Measurements from ENCODE around the gene PDS5B. TPM values are rescaled to one million over a fixed set of nuclear protein-coding genes. Genes with fewer than 3 reads are reported as not detected.

Gene PDS5B
- total RNA-seq, result 10 to 100 TPM; 14.7 to 16.2 TPM

GRCh38 chr13:32586080-32586900, at the start of gene PDS5B:
Gene PDS5B (plus strand): TSS chr13:32586452. CDS start chr13:32648773, 62,321 bp downstream.
- peak within 1 kb of the TSS; percentile 83 to 90 for H3K4me3 ChIP-seq
- H3K4me1 ChIP-seq, result peaks cover 0 to 35% of the 10 kb centered on the region in 2 donors
- peak; percentile 94 to 95 for TF ChIP-seq CTCF (IDR thresholded peaks at IDR 0.05)
- H3K27ac ChIP-seq, result peak within 1 kb of the TSS; percentile 94 to 96
- DNase-seq (ENCODE audit: low spot score), result peak; percentile 93
- no peaks in the 10 kb centered on the region for H3K9me3 ChIP-seq
- no peaks in the 10 kb centered on the region for H3K36me3 ChIP-seq
- no peaks in the 10 kb centered on the region for H3K27me3 ChIP-seq

GRCh38 chr13:32537580-32538142, 48.6 kb upstream of the PDS5B start:
- H3K36me3 ChIP-seq, result peaks cover 16% of the 10 kb centered on the region
- peaks cover 0 to 43% of the 10 kb centered on the region in 2 donors for H3K4me1 ChIP-seq
- H3K27ac ChIP-seq, result peak overlapping the region; percentile 92 to 96
- H3K4me3 ChIP-seq, result peak overlapping the region; percentile 61 to 70
- no peak for DNase-seq (ENCODE audit: low spot score)
- TF ChIP-seq CTCF (IDR thresholded peaks at IDR 0.05), result no peak
- H3K9me3 ChIP-seq, result no peaks in the 10 kb centered on the region
- H3K27me3 ChIP-seq, result no peaks in the 10 kb centered on the region

GRCh38 chr13:32538143-32538620, 48.1 kb upstream of the PDS5B start:
- H3K36me3 ChIP-seq, result peaks cover 16% of the 10 kb centered on the region
- DNase-seq (ENCODE audit: low spot score), result no peak

GRCh38 chr13:32538621-32539246, 47.5 kb upstream of the PDS5B start, which contains the start of gene N4BP2L2:
Gene N4BP2L2 (minus strand): TSS chr13:32538795. CDS start chr13:32537027, 1,768 bp downstream.
- Histone ChIP-seq H3K9me3 (no peaks in the 10 kb centered on the region), H3K36me3 (peaks cover 16% of the 10 kb centered on the region), H3K4me3 (peak within 1 kb of the TSS; percentile 61 to 70), H3K27ac (peak within 1 kb of the TSS; percentile 92 to 96), H3K27me3 (no peaks in the 10 kb centered on the region), H3K4me1 (peaks cover 0 to 35% of the 10 kb centered on the region in 2 donors)
- DNase-seq (ENCODE audit: low spot score), result peak; percentile 97
- peak in 1 of 2 donors; percentile 67 for TF ChIP-seq CTCF (IDR thresholded peaks at IDR 0.05)

More at GRCh38 chr13:32538143-32538620, 48.1 kb upstream of the PDS5B start:
- H3K4me3 ChIP-seq, result peak overlapping the region; percentile 61 to 70
- H3K9me3 ChIP-seq, result no peaks in the 10 kb centered on the region
- H3K27ac ChIP-seq, result peak overlapping the region; percentile 92 to 96
- H3K27me3 ChIP-seq, result no peaks in the 10 kb centered on the region
- peaks cover 0 to 38% of the 10 kb centered on the region in 2 donors for H3K4me1 ChIP-seq
- no peak for TF ChIP-seq CTCF (IDR thresholded peaks at IDR 0.05)

GRCh38 chr13:32542221-32542620, 44.0 kb upstream of the PDS5B start:
- no peak for DNase-seq (ENCODE audit: low spot score)
- Histone ChIP-seq H3K27me3 (no peaks in the 10 kb centered on the region), H3K4me3 (no peak overlapping the region), H3K36me3 (no peaks in the 10 kb centered on the region), H3K9me3 (no peaks in the 10 kb centered on the region), H3K4me1 (peaks cover 0 to 6% of the 10 kb centered on the region in 2 donors), H3K27ac (no peak overlapping the region)
- no peak for TF ChIP-seq CTCF (IDR thresholded peaks at IDR 0.05)
